ENCODE results near the gene ARHGAP9.
A peak's percentile ranks its signal among the peaks of the same experiment; 100 is the strongest.

ARHGAP9 gene

GRCh38 chr12:57465747-57466505 lies 13.7 kb downstream of the ARHGAP9 start:
- ATAC-seq (ENCODE audit: low read depth), result no peak
- no peak overlapping the region for H3K27ac Mint-ChIP-seq
- no peak overlapping the region for H3K4me3 Mint-ChIP-seq
- H3K27me3 Mint-ChIP-seq, result no peaks in the 10 kb centered on the region
- H3K4me1 Mint-ChIP-seq, result peaks cover 36% of the 10 kb centered on the region
- H3K9me3 Mint-ChIP-seq, result no peaks in the 10 kb centered on the region
- peaks cover 13% of the 10 kb centered on the region for H3K36me3 Mint-ChIP-seq
- DNase-seq (ENCODE audit: low spot score in 2 of 2), result no peak

GRCh38 chr12:57465030-57465746 lies 14.5 kb downstream of the ARHGAP9 start:
- DNase-seq (ENCODE audit: low spot score in 2 of 2) (no peak), ATAC-seq (ENCODE audit: low read depth) (no peak)
- Mint-ChIP-seq H3K9me3 (no peaks in the 10 kb centered on the region), H3K36me3 (peaks cover 13% of the 10 kb centered on the region), H3K4me1 (peaks cover 39% of the 10 kb centered on the region), H3K4me3 (no peak overlapping the region), H3K27ac (no peak overlapping the region), H3K27me3 (no peaks in the 10 kb centered on the region)

GRCh38 chr12:57464569-57464968 lies 15.1 kb downstream of the ARHGAP9 start:
- Mint-ChIP-seq H3K4me1 (peaks cover 42% of the 10 kb centered on the region), H3K27ac (no peak overlapping the region), H3K9me3 (no peaks in the 10 kb centered on the region), H3K36me3 (peaks cover 10% of the 10 kb centered on the region), H3K4me3 (no peak overlapping the region), H3K27me3 (no peaks in the 10 kb centered on the region)
- DNase-seq (ENCODE audit: low spot score in 2 of 2) (no peak), ATAC-seq (ENCODE audit: low read depth) (no peak)

- peaks cover 2% of the 10 kb centered on the region for H3K36me3 Mint-ChIP-seq
- H3K4me1 Mint-ChIP-seq, result peaks cover 49% of the 10 kb centered on the region
- ATAC-seq (ENCODE audit: low read depth) (no peak), DNase-seq (ENCODE audit: low spot score in 2 of 2) (no peak)
- H3K27ac Mint-ChIP-seq, result peak overlapping the region; percentile 81
- H3K9me3 Mint-ChIP-seq, result no peaks in the 10 kb centered on the region
- no peaks in the 10 kb centered on the region for H3K27me3 Mint-ChIP-seq
- peak overlapping the region; percentile 87 for H3K4me3 Mint-ChIP-seq
Measured at GRCh38 chr12:57462912-57463253, 16.8 kb downstream of the ARHGAP9 start.

GRCh38 chr12:57462251-57462911 lies 17.3 kb downstream of the ARHGAP9 start:
- Mint-ChIP-seq H3K9me3 (no peaks in the 10 kb centered on the region), H3K4me1 (peaks cover 45% of the 10 kb centered on the region), H3K36me3 (no peaks in the 10 kb centered on the region), H3K27me3 (no peaks in the 10 kb centered on the region), H3K4me3 (peak overlapping the region; percentile 89), H3K27ac (peak overlapping the region; percentile 81)
- peak; percentile 93 to 96 for DNase-seq (ENCODE audit: low spot score in 2 of 2)
- peak; percentile 62 for ATAC-seq (ENCODE audit: low read depth)

DNA sequence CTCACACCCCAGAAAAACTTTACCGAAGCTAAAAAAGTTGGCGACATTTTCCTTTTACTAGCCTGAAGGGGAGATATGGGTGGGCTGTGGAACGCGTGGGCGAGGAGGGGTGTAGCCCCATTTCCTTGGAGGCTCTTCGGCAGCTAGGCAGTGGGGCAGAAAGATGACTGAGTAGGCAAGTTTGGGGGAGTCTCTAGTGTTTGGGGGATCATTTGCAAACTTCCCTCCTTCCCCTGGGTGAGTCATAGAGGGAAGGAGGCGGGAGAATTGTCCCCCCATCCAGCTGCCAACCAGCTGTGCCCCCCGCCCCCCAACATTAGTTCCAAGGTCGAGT lies 17.8 kb downstream of the ARHGAP9 start:
- Mint-ChIP-seq H3K27ac (peak overlapping the region; percentile 62), H3K27me3 (no peaks in the 10 kb centered on the region), H3K4me1 (peaks cover 45% of the 10 kb centered on the region), H3K36me3 (no peaks in the 10 kb centered on the region), H3K4me3 (peak overlapping the region; percentile 89), H3K9me3 (no peaks in the 10 kb centered on the region)
- ATAC-seq (ENCODE audit: low read depth) (no peak), DNase-seq (ENCODE audit: low spot score in 2 of 2) (no peak)

- no peak for ATAC-seq (ENCODE audit: low read depth)
- Mint-ChIP-seq H3K4me3 (peak overlapping the region; percentile 89), H3K27me3 (no peaks in the 10 kb centered on the region), H3K4me1 (peaks cover 45% of the 10 kb centered on the region), H3K9me3 (no peaks in the 10 kb centered on the region), H3K36me3 (no peaks in the 10 kb centered on the region), H3K27ac (peak overlapping the region; percentile 62)
- DNase-seq (ENCODE audit: low spot score in 2 of 2), result no peak
Measured at GRCh38 chr12:57461276-57461916, 18.3 kb downstream of the ARHGAP9 start.

DNA sequence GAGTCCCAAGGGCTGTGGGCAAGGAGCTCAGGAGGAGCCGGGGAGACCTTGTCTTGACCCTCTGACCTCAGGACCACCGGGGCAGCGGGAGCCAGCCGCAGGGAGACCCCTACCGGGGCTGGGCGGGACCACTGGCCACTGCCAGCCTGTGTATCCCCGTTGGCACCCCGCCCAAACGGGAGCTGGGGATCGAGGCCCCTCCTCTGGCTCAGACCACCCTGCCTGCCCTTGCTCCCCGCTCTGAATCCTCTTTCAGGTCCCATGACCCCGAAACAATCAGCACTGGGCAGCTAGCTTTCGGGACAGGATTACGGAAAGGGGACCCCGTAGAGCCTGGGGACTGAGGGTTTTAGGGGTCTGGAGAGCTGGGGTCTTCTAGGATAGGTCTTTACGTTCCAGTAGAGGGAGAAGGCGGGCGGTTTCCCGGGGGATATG lies 18.8 kb downstream of the ARHGAP9 start:
- H3K4me1 Mint-ChIP-seq, result peaks cover 49% of the 10 kb centered on the region
- H3K27ac Mint-ChIP-seq, result no peak overlapping the region
- H3K9me3 Mint-ChIP-seq, result no peaks in the 10 kb centered on the region
- no peaks in the 10 kb centered on the region for H3K27me3 Mint-ChIP-seq
- peak overlapping the region; percentile 89 for H3K4me3 Mint-ChIP-seq
- no peaks in the 10 kb centered on the region for H3K36me3 Mint-ChIP-seq
- ATAC-seq (ENCODE audit: low read depth) (no peak), DNase-seq (ENCODE audit: low spot score in 2 of 2) (no peak)

DNA sequence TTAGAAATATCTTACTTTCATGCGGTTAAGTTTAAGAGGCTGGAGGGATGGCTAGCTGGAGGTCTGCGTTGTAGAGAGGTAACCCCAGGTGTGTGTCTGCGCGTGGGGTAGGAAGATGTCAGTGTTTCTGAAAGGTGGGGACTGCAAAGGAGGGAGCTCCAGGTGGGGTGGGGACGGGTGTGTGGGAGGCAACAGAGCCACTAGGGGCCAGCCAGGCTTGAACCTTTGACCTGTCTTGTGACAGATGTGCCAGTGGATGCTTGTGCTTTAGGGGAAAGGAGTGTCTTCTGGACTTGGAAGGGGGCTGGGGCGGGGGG lies 19.2 kb downstream of the ARHGAP9 start:
- no peaks in the 10 kb centered on the region for H3K36me3 Mint-ChIP-seq
- peaks cover 53% of the 10 kb centered on the region for H3K4me1 Mint-ChIP-seq
- H3K27ac Mint-ChIP-seq, result peak overlapping the region; percentile 0
- ATAC-seq (ENCODE audit: low read depth), result no peak
- no peaks in the 10 kb centered on the region for H3K9me3 Mint-ChIP-seq
- no peak for DNase-seq (ENCODE audit: low spot score in 2 of 2)
- H3K27me3 Mint-ChIP-seq, result no peaks in the 10 kb centered on the region
- H3K4me3 Mint-ChIP-seq, result peak overlapping the region; percentile 76

DNA sequence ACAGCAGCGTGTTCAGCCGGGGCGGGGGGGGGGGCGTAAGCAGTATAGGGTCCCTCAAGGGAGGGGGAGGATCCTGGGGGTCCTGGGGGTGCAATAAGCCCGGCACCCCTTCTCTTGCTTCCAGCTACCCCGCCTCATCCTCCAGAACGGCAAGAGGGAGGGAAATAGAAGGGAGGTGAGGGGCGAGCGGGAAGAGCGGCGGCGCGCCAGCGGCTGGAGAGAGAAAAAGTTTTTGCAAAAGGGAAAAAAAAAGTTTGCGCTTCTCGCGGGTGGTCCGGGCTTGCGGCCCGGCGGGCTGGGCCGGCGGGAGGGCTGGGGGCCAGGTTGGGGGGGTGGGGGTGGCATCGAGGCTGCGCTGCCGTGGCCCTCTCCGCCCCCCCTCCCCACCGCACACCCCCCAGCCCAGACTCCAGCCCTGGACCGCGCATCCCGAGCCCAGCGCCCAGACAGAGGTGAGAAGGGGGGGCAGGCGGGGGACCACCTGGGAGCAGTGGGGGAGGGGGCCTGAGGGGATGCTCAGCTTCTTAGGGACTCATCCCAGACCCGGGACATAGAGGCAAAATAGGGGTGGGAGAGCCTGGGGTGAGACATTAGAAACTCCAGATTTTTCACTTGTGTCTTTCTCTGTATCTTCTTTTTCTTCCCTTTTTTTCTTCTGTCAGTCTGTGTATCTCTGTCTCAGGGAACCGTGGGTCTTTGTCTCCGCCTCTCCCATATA lies 19.8 kb downstream of the ARHGAP9 start, which contains the start of gene GLI1:
TSS of gene GLI1 (plus strand) at position 36 of the 718 bp plus-strand sequence. CDS start 3,907 bp downstream, outside the sequence.
- DNase-seq (ENCODE audit: low spot score in 2 of 2) (no peak), ATAC-seq (ENCODE audit: low read depth) (no peak)
- peaks cover 51% of the 10 kb centered on the region for H3K4me1 Mint-ChIP-seq
- H3K4me3 Mint-ChIP-seq, result peak within 1 kb of the TSS; percentile 96
- peak within 1 kb of the TSS; percentile 93 for H3K27ac Mint-ChIP-seq
- H3K36me3 Mint-ChIP-seq, result no peaks in the 10 kb centered on the region
- H3K27me3 Mint-ChIP-seq, result no peaks in the 10 kb centered on the region
- no peaks in the 10 kb centered on the region for H3K9me3 Mint-ChIP-seq

DNA sequence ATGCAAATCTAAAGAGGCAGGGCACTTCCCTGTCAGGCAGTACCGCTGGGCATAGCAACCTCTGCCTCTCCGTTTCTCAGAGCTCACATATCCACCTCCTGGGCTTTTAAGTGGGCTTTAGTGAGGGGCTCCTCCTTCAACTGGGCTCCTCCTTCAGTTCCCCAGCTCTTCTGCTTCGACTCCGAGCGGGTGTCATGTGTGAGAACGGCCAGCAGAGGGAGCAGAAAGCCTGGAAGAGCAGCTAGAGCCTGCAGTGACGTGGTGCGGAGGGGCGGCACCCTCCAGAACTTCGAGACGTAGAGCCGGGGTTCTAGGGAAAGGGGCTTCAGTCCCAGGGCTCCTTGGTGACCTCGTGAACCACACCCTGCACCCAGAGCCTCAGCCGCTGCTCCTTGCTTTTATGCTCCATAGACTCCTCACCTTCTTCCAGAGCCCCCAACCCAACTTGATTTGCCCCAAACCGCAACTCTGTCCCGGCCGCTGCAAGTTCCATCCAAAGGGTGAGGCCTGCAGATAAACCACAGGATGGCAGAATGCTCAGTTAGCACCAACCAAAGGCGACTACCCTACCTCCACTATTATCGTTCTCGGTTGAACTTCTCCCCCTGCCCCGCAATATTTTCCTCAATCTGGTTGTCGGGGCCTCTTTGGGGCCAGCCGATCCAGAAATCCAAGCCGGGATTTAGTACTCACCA lies 20.5 kb downstream of the ARHGAP9 start:
- Mint-ChIP-seq H3K9me3 (no peaks in the 10 kb centered on the region), H3K27me3 (no peaks in the 10 kb centered on the region), H3K36me3 (no peaks in the 10 kb centered on the region), H3K27ac (peak overlapping the region; percentile 93), H3K4me3 (peak overlapping the region; percentile 96), H3K4me1 (peaks cover 47% of the 10 kb centered on the region)
- ATAC-seq (ENCODE audit: low read depth) (peak; percentile 77), DNase-seq (ENCODE audit: low spot score in 2 of 2) (peak; percentile 94 to 95)

DNA sequence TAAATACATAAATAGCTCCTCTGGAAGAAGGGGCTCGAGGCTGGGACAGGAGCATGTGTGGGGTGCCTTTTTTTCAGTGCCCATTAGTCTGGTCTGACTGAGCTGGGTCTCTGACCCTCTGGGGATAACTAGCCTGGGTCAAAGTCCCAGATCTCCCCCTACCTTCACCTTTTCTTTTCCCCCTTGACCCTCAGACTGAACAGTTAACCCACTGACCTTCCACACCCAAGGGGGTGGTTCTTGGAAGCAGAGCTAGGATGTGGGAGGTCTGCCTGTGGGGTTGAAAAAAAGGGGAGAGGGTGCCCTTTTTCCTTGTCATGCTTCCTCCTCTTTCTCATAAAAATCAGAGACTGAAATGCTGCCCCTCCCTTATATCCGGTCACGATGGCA lies 21.0 kb downstream of the ARHGAP9 start:
- DNase-seq (ENCODE audit: low spot score in 2 of 2) (no peak), ATAC-seq (ENCODE audit: low read depth) (no peak)
- H3K9me3 Mint-ChIP-seq, result no peaks in the 10 kb centered on the region
- no peaks in the 10 kb centered on the region for H3K27me3 Mint-ChIP-seq
- H3K4me3 Mint-ChIP-seq, result peak overlapping the region; percentile 96
- H3K4me1 Mint-ChIP-seq, result peaks cover 44% of the 10 kb centered on the region
- H3K27ac Mint-ChIP-seq, result peak overlapping the region; percentile 93
- no peaks in the 10 kb centered on the region for H3K36me3 Mint-ChIP-seq
